ENCODE data around the gene CCDC73.
A peak's percentile ranks its signal among the peaks of the same experiment; 100 is the strongest.

Gene CCDC73

GRCh38 chr11:32583459-32584271 lies 210.8 kb downstream of the CCDC73 start, which contains the start of gene EIF3M:
Gene EIF3M (plus strand): TSS chr11:32583831. CDS start chr11:32583888, 57 bp downstream.
- peak; percentile 82 for DNase-seq

- no peak for DNase-seq
Measured at GRCh38 chr11:32581556-32581955, 212.9 kb downstream of the CCDC73 start.

GRCh38 chr11:32580967-32581366 lies 213.5 kb downstream of the CCDC73 start:
- DNase-seq = no peak

- no peak for DNase-seq
Measured at GRCh38 chr11:32576456-32576855, 218.0 kb downstream of the CCDC73 start.

- no peak for DNase-seq
Measured at GRCh38 chr11:32575070-32575469, 219.4 kb downstream of the CCDC73 start.

GRCh38 chr11:32574421-32574820 lies 220.0 kb downstream of the CCDC73 start:
- DNase-seq = no peak

- no peak for DNase-seq
Measured at GRCh38 chr11:32573228-32573627, 221.2 kb downstream of the CCDC73 start.

GRCh38 chr11:32571039-32571438 lies 223.4 kb downstream of the CCDC73 start:
- no peak for DNase-seq

- DNase-seq = no peak
Measured at GRCh38 chr11:32569313-32569881, 225.1 kb downstream of the CCDC73 start.

GRCh38 chr11:32567154-32567553 lies 227.3 kb downstream of the CCDC73 start:
- DNase-seq = no peak

- DNase-seq = no peak
Measured at GRCh38 chr11:32566517-32566916, 227.9 kb downstream of the CCDC73 start.

- DNase-seq = no peak
Measured at GRCh38 chr11:32563600-32563959, 230.9 kb downstream of the CCDC73 start.

GRCh38 chr11:32562839-32563599 lies 231.4 kb downstream of the CCDC73 start:
- no peak for DNase-seq

- no peak for DNase-seq
Measured at GRCh38 chr11:32561835-32562234, 232.6 kb downstream of the CCDC73 start.

- no peak for DNase-seq
Measured at GRCh38 chr11:32555895-32556294, 238.6 kb downstream of the CCDC73 start.

- DNase-seq = no peak
Measured at GRCh38 chr11:32555091-32555490, 239.4 kb downstream of the CCDC73 start.
